GM18526 (cell line): ENCODE measurements around the gene RFX1.

Source experiments
- POLR2A ChIP-seq: IDR thresholded peaks from 3 replicates; pipeline ENCODE4 v1.6.1; 2011; ENCODE audit not compliant: insufficient read length; ENCODE audit errors: extremely low read depth

The RFX1 gene

DNA sequence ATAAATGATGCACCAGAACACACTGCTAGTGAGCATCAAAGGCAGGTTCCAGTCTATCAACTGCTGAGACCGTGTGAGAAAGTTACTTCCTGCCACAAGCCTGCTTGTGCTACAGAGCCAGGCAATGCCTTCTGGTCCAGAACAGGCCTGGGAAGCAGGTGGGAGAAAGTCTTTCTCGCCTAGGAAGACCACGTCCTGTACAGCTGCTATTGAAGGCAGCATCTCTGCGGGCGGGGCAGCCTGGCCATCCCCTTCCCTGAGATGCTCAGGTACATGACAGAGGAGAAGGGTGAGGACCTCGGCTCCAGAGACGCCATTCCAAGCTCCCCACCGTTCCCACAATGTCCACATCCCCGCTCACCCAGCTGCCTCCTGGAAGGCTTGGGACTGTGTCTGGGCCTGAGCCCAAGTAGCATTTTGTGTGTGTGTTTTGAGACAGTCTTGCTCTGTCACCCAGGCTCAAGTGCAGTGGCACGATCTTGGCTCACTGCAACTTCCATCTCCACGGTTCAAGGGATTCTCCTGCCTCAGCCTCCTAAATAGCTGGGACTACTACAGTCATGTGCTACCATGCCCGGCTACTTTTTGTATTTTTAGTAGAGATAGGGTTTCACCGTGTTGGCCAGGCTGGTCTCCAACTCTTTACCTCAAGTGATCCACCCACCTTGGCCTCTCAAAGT lies 3.4 kb downstream of the RFX1 start:
- TF ChIP-seq POLR2A, result no peak

DNA sequence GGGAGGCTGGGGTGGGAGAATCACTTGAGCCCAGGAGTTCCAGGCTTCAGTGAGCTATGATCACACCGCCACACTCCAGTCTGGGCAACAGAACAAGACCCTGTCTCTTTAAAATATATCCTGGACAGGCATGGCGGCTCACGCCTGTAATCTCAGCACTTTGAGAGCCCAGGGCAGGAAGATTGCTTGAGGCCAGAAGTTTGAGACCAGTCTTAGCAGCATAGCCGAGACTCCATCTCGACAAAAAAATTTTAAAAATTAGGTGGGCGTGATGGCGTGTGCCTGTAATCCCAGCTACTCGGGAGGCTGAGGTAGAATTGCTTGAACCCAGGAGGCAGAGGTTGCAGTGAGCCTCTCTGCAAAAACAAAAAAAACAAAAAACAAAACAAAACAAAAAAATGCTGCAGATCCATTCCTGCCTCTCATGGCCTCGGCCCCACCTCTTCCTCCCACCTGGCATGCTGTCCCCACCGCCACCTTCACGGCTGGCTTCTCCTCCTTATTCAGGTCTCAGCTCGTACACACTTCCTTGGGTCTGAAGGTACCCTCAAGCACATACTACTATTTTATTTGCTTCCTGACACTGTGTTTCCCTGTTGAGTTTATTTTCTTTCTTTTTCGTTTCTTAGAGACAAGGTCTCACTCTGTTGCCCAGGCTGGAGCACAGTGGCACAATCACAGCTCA lies 5.3 kb downstream of the RFX1 start:
- no peak for TF ChIP-seq POLR2A

GRCh38 chr19:13999085-13999484 lies 7.0 kb downstream of the RFX1 start:
- no peak for TF ChIP-seq POLR2A

DNA sequence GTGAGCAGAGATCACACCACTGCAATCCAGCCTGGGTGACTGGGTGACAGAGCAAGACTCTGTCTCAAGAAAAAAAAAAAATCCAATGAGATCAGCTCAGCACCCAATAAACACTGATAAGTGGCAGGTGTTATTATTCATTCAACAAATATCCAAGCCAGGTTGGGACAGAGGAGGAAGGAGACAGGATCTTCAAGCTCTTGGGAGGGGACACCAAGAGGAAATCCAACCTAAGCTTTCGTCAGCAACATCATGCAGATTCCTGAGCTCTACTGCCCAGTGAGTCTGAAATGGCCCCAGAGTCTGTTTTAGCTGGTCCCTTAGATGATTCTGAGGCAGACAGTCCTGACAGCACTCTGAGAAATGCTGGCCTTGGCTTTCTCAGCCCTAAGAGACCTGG lies 7.7 kb downstream of the RFX1 start:
- no peak for TF ChIP-seq POLR2A

DNA sequence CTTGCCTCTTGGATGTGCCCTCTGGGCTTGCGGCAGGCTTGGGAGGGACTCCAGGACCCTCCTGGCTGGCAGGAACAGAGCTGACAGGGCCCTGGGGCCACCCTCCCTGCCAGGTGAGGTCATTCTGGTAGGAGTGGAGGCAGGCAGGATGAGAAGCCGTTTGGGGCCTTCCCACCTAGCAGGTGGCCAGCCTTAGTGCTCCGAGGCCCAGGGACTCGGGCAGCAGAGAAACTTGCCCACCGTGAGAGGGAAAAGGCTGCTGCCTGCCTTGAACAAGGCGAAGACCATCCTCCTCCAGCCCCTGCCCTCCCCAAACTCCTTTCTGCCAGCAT lies 8.5 kb downstream of the RFX1 start:
- no peak for TF ChIP-seq POLR2A

GRCh38 chr19:13996928-13997630 lies 9.0 kb downstream of the RFX1 start:
- no peak for TF ChIP-seq POLR2A

GRCh38 chr19:13995878-13996765 lies 10.0 kb downstream of the RFX1 start:
- TF ChIP-seq POLR2A, result no peak

DNA sequence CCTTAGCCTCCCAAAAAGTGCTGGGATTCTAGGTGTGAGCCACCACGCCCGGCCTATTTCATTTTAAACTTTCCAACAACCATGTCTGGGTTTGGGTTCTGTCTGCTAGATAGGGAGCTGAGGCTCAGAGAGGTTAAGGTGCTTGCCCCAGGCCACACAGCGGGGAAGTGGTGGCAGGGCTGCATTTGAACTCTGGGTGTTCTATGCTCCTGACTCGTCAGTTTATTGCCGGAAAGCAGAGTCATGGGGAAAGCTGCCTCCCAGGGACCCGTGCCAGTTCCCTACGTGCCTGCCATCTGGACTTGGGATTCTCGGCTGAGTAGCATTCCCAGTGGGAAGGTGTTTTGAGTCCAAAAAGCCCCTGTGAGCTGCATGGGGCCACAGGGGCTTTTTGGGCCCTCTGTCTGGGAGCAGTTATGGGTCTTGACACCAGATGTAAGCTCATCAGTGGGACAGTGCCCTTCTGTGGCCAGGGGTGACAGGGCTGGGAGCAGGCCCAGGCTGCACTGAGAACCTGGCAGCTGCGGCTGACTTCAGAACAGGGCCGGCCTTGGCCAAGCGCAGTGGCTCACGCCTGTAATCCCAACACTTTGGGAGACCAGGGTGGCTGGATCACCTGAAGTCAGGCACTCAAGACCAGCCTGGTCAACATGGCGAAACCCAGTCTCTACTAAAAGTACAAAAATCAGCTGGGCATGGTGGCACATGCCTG lies 10.9 kb downstream of the RFX1 start:
- TF ChIP-seq POLR2A, result no peak

GRCh38 chr19:13993590-13994300 lies 12.4 kb downstream of the RFX1 start:
- TF ChIP-seq POLR2A, result no peak

DNA sequence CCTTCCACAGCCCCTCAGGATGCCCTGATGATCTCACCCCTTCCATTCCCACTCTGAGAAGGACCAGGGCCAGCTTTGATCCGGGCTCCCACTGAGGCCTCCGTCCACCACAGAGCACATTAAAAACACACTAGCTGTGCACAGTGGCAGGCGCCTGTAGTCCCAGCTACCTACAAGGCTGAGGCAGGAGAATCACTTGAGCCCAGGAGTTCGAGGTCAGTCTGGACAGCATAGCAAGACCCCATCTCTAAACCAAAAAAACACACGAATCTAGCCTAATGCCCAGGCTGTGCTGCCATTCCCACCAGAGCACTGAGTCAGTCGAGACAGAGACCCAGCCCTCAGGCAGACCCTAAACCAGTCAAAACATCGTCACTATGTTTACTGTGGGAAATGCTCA lies 14.1 kb downstream of the RFX1 start:
- no peak for TF ChIP-seq POLR2A

GRCh38 chr19:13990085-13990484 lies 16.0 kb downstream of the RFX1 start:
- TF ChIP-seq POLR2A, result no peak

DNA sequence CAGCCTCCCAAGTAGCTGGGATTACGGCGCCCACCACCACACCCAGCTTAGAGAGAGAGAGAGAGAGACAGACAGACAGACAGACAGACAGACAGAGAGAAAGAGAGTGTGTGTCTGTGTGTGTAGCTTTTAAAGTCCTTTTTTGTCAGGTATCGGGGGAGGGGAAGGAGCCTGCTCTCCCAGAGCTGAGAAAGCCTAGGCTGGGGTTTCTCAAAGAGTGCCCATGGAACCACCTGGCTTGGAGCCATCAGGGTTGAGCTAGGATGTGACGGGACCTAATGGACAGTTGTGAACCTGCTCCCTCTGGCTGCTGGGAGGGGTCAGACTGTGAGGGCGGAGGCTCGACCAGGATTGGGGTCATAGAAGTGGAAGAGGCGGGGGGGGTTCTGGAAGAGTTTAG lies 16.6 kb downstream of the RFX1 start:
- no peak for TF ChIP-seq POLR2A

DNA sequence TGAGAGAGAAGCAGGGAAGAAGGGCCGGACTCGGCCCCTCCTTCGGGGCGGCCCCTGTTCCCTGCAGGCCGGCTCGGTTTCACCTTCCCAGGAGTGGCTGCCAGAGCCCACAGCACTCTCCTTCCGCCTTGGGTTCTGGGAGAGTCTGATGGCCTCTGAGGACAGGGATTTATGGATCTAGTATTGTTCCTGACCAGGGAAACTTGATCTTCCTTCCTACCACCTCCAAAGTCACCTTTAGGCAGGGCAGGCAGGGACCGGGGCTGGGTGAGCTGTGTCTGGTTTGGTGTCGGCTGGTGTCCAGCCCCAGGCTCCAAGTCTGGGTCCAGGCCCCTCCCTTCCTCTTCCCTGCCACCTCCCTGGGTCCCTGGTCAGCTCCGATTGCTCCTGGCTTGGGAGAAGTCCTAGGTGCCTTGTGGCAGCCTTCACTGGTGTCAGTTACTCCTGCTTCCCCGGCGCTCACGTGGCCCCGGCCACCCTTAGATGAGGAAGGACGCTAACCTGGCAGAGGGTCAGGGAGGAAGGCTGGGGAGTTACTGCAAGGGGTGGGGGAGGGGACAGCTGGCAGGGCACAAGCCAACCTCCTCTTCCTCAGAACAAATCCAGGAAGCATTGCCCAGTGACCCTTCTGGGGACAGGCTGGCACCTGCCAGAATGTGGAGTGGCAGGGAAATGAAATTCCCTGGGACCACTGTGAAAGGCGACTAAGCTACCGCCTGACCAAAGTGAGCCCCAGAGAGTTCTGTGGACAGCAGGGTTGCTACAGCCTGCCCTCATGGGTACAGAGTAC lies 18.8 kb downstream of the RFX1 start:
- TF ChIP-seq POLR2A, result no peak
